ENCODE measurements around the gene TAOK3. TPM values are rescaled to one million over a fixed set of nuclear protein-coding genes. Genes with fewer than 3 reads are reported as not detected.

The TAOK3 gene
- total and polyA plus RNA-seq, 9 of the 15 experiments (the other 6 are each of a cell fraction or from before 2014, with no cell fraction given), result 24.3 to 83.5 (median 47.1) TPM

- TF ChIP-seq CHD7 (IDR thresholded peaks at IDR 0.05; ENCODE audit: low read depth, low read length) (no peak), TOE1 (IDR thresholded peaks at IDR 0.05; ENCODE audit: borderline replicate concordance) (no peak), TOE1 (CRISPR knock-in tag; IDR thresholded peaks at IDR 0.05; ENCODE audit: borderline replicate concordance, low read depth) (no peak), AFF4 (CRISPR knock-in tag; IDR thresholded peaks at IDR 0.05) (no peak), RBM34 (IDR thresholded peaks at IDR 0.05; ENCODE audit: borderline replicate concordance, insufficient read depth, low read length) (no peak), GTF2E2 (tag; IDR thresholded peaks at IDR 0.05) (0 out of 2 replicates have a peak, but pooled peaks have one; percentile 13), U2AF2 (optimal IDR thresholded peaks at IDR 0.05; ENCODE audit: low read depth, low read length) (no peak), NR2C1 (IDR thresholded peaks at IDR 0.05) (0 out of 2 replicates have a peak, but pooled peaks have one; percentile 37), NR2C1 (tag; IDR thresholded peaks at IDR 0.05) (peak; percentile 43; the same call in 1 of the 2 replicates), ILK (tag; IDR thresholded peaks at IDR 0.05; ENCODE audit: borderline replicate concordance, low read depth) (no peak), ZBTB8A (IDR thresholded peaks at IDR 0.05; ENCODE audit: partially characterized antibody) (no peak)
Observed at GRCh38 chr12:118136559-118137003, 236.1 kb downstream of the TAOK3 start (continued).

Data from K562 (cell line).